ENCODE data around the gene LMNB1.

The LMNB1 gene

DNA sequence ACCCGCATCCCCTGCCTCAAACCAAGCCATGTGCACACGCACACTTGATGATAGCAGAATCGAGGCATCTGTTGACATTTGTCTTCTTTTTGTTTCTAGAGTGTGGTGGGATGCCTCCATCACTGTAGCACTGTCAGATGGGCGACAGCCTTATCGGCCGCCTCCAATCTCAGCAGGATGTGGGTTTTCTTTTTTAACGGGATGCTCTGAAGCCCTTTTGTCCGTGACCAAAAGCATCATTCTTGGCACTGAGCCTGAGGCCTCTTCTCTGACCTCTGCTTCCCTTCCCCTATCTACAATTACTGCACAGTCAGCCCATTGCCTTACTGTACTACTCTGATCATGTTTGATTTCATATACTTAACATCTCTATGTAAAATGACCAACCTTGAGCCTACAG lies 78.3 kb downstream of the LMNB1 start:
- no peak for DNase-seq

DNA sequence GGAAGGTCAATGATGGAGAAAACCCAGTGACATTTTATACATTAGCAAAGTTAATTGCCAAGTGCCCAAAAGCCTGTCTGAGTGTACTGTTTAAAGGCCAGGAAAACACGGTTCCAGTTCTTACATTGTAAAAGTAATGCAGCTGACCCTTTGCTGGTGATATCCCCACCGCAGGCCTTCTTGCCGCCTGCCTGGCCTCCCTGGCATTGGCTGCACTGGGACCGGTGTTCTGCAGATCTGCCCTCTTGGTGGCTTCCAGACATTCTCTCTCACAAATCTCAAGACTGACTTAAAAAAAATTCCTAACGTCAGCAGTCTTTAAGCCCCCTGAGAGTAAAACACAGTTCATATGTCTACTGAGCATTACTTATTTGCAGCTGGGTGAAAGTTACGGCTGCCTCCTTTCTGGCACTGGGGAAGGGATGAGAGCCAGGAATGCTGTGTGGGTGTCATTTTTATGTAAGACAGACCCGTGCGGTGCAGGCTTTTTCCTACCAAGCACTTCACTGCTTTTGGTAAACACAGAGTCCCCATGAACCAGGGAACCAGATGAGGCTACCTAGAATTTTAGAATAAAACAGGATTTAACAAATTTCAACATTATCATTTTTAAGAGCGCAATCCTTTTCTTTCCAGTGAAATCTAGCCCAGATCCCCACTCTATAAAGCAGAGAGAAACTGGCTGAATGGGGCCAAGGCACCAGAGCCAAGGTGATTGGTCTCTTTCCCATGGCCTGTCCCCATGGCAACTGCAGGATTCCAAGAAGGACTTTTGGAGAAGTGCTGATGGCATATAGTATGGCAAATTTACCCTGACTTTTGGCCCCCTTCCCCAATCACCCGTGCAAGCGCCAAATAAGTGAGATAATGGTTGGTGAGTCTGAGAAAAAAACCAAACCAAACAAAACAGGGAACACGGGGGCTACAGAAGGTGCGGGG lies 80.8 kb downstream of the LMNB1 start:
- peak in 1 of 14 donors; percentile 35 for DNase-seq

DNA sequence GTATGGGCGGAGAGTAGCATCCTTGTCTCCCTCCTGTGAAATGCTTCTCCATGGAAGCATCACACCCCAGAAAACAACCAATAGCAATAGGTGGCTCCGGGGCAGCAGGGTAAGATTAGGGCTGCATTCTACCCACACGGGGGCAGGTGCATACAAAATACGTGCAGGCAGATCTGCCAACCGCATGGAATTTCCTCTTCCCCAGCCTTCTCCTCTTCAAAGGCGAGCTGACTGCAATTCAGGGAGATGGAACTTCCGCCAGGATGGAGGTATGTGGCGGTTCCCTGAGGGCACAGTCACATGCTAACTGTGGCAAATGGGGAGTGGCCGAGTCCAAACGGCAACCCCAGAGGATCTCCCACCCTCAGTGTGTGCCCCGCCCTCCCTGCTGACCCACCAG lies 81.5 kb downstream of the LMNB1 start:
- DNase-seq, result no peak

DNA sequence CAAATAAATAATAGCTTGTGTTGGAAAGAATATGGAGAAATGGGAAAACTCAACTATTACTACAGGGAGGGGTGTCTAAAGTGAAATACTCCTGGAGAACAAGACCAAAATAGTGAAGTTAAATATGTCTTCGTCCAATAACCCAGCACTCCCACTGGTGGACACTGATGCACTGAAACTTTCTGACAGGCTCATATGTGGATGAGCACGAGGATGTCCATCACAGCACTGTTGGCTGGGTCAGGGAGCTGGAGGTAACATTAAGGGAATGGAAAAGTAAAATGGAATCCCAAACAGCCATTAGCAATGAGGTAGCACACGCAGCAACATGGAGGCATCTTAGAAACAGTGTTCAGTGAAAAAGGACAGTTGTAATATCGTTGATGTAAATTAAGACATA lies 86.5 kb downstream of the LMNB1 start:
- DNase-seq, result no peak

DNA sequence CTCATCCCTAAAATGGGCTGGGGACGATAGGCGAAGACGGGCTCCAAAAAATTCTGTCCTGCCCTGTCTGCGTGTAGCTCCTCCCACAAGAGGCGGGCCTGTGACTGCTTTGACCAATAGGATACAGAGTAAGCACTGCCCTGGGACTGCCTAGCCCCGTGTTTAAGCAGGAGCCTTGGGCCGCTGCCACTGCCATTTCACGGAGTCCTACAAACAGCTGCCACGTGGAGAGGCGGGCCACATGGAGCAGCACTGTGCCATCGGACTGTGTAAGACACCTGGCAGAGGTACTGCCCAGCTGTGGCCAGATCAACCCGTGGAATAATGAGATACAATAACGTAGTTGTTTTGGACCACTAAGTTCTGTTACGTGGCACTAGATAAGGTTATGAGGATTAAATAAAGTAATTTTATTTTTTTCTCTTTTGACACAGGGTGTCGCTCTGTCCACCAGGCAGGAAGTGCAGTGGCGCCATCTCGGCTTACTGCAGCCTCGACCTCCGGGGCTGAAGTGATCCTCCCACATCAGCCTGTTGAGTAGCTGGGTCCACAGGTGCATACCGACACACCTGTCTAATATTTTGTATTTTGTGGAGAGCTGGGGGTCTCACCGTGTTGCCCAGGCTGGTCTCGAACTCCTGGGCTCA lies 87.2 kb downstream of the LMNB1 start:
- DNase-seq, result no peak

DNA sequence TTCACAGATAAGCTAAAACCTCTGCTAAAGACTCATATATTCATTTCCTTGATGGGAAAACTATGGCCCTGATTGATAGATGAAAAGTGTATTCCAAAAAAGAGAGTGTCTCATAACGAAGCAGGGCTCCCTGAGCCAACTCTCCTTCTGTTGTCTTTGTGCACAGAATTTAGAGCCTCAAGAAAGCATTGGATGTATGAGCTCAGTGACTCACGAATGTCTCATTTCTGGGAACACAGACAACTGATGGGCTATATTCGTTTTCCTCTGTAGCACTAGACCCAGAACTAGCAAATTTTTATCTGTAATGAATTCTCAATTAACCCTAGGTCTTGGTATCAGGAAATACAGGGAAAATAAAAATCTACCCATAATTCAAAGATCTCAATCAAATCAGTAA lies 88.4 kb downstream of the LMNB1 start:
- peak in 1 of 14 donors; percentile 10 for DNase-seq

DNA sequence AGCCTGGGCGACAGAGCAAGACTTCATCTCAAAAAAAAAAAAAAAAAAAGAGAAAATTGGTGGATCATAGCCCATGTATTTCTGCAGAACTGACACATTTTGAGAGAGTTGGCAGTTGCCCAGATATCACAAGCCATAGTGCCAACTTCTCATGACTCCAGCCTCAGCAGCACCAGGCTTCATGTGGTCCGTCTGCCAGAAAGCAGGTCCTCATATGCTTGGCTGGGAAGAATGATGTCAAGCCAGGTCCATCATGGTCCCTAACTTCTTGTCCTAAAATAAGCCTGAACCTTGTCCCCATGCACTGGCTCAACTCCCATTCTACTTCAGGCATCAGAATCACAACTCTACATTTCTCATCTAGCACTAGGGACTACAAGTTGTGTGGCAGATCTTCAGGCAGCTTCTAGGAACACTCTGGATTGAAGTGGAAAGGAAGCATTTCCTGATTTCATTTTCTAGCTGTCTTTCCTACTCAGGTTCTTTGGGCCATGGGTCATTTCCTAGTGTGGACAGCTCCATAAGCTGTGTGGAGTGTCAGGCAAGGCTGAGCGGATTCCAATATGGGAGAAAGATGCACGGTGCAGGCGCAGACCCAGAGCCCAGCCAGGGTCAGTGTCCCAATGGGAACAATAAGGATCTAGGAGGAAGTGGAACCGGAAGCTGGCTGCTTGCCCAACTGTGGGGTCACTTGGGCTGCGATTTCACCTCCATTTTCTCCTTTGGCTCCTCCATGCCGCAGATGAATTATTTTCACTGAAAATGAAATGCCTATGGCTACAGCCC lies 90.1 kb downstream of the LMNB1 start:
- peak in 1 of 14 donors; percentile 49 for DNase-seq

DNA sequence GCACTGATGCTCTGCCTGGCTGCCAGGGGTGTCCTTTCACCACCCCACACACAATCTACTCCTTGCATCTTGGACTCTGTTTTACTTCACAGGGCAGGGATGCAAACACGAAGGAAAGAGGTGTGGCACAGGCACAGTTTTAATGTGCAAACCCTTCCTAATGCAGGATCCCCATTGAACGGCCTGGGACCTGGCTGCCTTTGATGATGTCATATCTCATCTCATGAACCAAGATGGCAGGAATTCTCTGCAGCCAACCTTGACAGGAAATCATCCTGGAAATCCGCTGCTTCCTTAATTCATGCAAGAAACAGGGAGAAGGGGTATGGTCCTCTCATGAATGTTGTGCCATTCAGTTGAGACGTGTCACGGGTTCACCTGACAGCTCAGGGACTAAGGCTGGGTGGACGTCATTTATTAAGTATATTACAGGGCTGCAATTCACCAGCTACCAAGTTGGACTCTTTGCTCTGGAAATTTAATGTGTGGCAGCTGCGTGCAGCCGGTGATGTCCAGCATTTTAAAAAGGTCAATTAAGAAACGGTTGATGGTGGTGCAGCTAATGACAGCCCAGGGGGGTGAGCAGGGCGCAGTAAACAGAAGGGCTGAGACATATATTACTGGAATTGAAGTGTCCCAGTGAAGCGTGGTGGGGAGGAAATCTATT lies 91.5 kb downstream of the LMNB1 start:
- no peak for DNase-seq

GRCh38 chr5:126869005-126869451 lies 92.1 kb downstream of the LMNB1 start:
- peak in 2 of 14 donors; percentile 34 to 59 for DNase-seq

GRCh38 chr5:126871441-126871840 lies 94.5 kb downstream of the LMNB1 start:
- no peak for DNase-seq

GRCh38 chr5:126872561-126873354 lies 95.8 kb downstream of the LMNB1 start:
- peak in 1 of 14 donors; percentile 8 for DNase-seq

DNA sequence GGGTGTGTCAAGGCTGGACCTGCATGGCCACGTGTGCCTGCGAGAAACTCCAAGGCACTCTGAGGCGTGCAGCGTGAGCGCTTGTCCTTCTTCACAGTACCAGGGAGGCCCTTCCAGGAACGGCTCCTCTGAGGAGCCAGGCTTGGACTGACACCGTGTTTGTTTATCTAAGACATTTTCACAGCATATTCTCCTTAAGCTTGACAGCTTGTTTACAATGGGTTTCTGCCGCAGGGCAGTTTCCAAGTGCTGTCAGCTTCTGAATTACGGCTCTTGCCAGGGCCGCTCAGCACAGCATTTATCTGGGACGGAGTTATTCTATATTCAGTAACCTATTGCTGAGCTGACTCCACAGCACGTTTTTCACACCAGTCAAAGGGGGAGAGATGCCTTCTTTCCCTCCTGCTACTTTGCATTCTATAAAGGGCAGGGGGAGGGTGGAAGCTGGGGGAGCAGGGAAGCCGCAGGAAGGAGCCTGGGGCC lies 98.4 kb downstream of the LMNB1 start:
- peak in 1 of 14 donors; percentile 17 for DNase-seq

- DNase-seq, result no peak
These were observed 100.7 kb downstream of the LMNB1 start for GRCh38 chr5:126877602-126878001.

DNA sequence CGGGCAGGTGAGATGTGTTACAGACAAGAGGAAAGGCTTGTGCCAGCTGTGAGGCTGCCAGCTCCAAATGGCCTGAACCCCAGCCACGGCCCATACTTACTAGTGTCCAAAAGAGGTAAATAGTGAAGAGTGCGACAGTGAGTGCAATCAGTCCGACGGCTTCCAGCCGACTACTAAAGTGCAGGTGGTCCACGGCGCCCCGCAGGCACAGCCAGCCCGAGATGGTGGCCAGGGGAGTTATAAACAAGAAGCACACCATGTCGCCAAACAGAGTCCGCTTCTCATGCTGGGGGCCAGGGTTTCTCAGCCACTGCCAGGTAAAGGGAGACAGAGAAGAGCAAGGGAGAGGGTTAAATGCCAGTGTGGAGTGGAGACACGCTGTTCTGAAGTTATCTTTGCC lies 101.1 kb downstream of the LMNB1 start:
- no peak for DNase-seq

DNA sequence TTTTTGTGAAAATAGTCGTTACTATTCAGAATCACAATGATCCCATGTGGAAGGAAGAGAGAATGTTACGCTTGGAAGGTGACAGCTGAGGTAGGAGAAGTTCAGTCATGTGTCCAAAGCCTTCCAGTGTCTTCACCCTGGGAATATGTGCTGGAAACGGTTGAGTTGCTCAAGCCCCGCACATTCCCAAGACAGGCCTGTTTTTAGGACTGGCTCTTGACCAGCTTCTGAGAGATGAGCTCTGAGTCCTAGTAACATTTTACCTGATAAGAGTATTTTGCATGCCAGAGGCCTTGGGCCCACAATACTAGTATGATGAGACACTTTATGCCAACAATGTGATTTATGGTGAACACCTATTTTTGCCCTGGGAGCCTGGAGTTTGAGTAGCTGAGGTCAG lies 101.7 kb downstream of the LMNB1 start:
- DNase-seq, result no peak

GRCh38 chr5:126881821-126882600 lies 105.1 kb downstream of the LMNB1 start:
- no peak for DNase-seq

- no peak for DNase-seq
These were observed 106.8 kb downstream of the LMNB1 start for GRCh38 chr5:126883564-126884245.

- DNase-seq, result no peak
These were observed 107.4 kb downstream of the LMNB1 start for GRCh38 chr5:126884269-126884819.

Data from C1 segment of cervical spinal cord (tissue), 14 donors.